ENCODE measurements around the gene AK5.

Gene AK5

GRCh38 chr1:77371396-77371795 lies 89.6 kb downstream of the AK5 start:
- TF ChIP-seq TAF1 (IDR thresholded peaks at IDR 0.05; ENCODE audit: borderline replicate concordance, insufficient read depth, low read length) (no peak), SIN3A (IDR thresholded peaks at IDR 0.05; ENCODE audit: borderline replicate concordance, insufficient read depth, low read length) (no peak), POLR2AphosphoS5 (IDR thresholded peaks at IDR 0.05; ENCODE audit: low read depth, low read length) (no peak), REST (IDR thresholded peaks at IDR 0.05; ENCODE audit: insufficient read depth in 1 of 2, low read depth in 2 of 2, low read length in 2 of 2) (no peak), FOXP2 (optimal IDR thresholded peaks at IDR 0.05; ENCODE audit: borderline replicate concordance, extremely low read depth, extremely low read length, insufficient read depth) (no peak)

- no peak for TF ChIP-seq FOXP2 (optimal IDR thresholded peaks at IDR 0.05; ENCODE audit: borderline replicate concordance, extremely low read depth, extremely low read length, insufficient read depth)
- TF ChIP-seq REST (IDR thresholded peaks at IDR 0.05; ENCODE audit: insufficient read depth in 1 of 2, low read depth in 2 of 2, low read length in 2 of 2), result no peak
- TF ChIP-seq TAF1 (IDR thresholded peaks at IDR 0.05; ENCODE audit: borderline replicate concordance, insufficient read depth, low read length), result no peak
- no peak for TF ChIP-seq POLR2AphosphoS5 (IDR thresholded peaks at IDR 0.05; ENCODE audit: low read depth, low read length)
- no peak for TF ChIP-seq SIN3A (IDR thresholded peaks at IDR 0.05; ENCODE audit: borderline replicate concordance, insufficient read depth, low read length)
These were observed 91.9 kb downstream of the AK5 start for GRCh38 chr1:77373702-77374101.

GRCh38 chr1:77375541-77375940 lies 93.7 kb downstream of the AK5 start:
- TF ChIP-seq POLR2AphosphoS5 (IDR thresholded peaks at IDR 0.05; ENCODE audit: low read depth, low read length) (no peak), FOXP2 (optimal IDR thresholded peaks at IDR 0.05; ENCODE audit: borderline replicate concordance, extremely low read depth, extremely low read length, insufficient read depth) (no peak), TAF1 (IDR thresholded peaks at IDR 0.05; ENCODE audit: borderline replicate concordance, insufficient read depth, low read length) (no peak), REST (IDR thresholded peaks at IDR 0.05; ENCODE audit: insufficient read depth in 1 of 2, low read depth in 2 of 2, low read length in 2 of 2) (no peak), SIN3A (IDR thresholded peaks at IDR 0.05; ENCODE audit: borderline replicate concordance, insufficient read depth, low read length) (no peak)

GRCh38 chr1:77375990-77376389 lies 94.2 kb downstream of the AK5 start:
- TF ChIP-seq POLR2AphosphoS5 (IDR thresholded peaks at IDR 0.05; ENCODE audit: low read depth, low read length) (no peak), REST (IDR thresholded peaks at IDR 0.05; ENCODE audit: insufficient read depth in 1 of 2, low read depth in 2 of 2, low read length in 2 of 2) (no peak), TAF1 (IDR thresholded peaks at IDR 0.05; ENCODE audit: borderline replicate concordance, insufficient read depth, low read length) (no peak), FOXP2 (optimal IDR thresholded peaks at IDR 0.05; ENCODE audit: borderline replicate concordance, extremely low read depth, extremely low read length, insufficient read depth) (no peak)
